Endothelial cell of umbilical vein (primary cell): ENCODE results near the gene AFDN. TPM values are rescaled to one million over a fixed set of nuclear protein-coding genes. Genes with fewer than 3 reads are reported as not detected.

Experiments used
- BruUV-seq: library from RNA; stranded (reverse); fragments of 400-500 nt; replicated peaks from 2 replicates; lab custom pipeline; 2021; lab: Mats Ljungman, UMichigan
- CTCF ChIA-PET: fragments of 300-600, 350-600 bp; sonication (Branson Sonifier 250); formaldehyde crosslinking; loops from one replicate; lab custom pipeline; 2021; ENCODE audit warnings: antibody characterized with exemption, inconsistent platforms; lab: Charles Lee
- POLR2A ChIA-PET: fragments of 300-600, 350-600 bp; sonication (Branson Sonifier 250); formaldehyde crosslinking; loops from one replicate; lab custom pipeline; 2021; ENCODE audit warnings: antibody characterized with exemption, inconsistent platforms; lab: Charles Lee
- DNase-seq: peaks from one replicate; pipeline ENCODE4 v3.0.0-alpha.2; 2011; ENCODE audit warnings: low read depth, low spot score
- FAIRE-seq: peaks from 2 replicates; lab custom pipeline; 2011; peaks lifted over from hg19 to GRCh38; lab: Jason Lieb, UNC
- H2AFZ ChIP-seq: 2 replicates; pipeline ENCODE4 v1.6.0; 2012; ENCODE audit warnings: low read depth, low read length, control low read depth, inconsistent platforms
- H3K27ac ChIP-seq: 2 replicates; pipeline ENCODE4 v1.5.1; 2011; ENCODE audit warnings: low read depth, mild to moderate bottlenecking, control low read depth, low read length, moderate library complexity; ENCODE audit not compliant: insufficient read depth
- H3K27me3 ChIP-seq, 2 experiments: 2 replicates each; pipeline versions ENCODE4 v1.6.0 to v1.6.1; 2011; ENCODE audit warnings: low read length in 2 of 2, mixed read lengths in 1 of 2; ENCODE audit not compliant: control insufficient read depth in 2 of 2, insufficient read depth in 2 of 2
- H3K36me3 ChIP-seq, 2 experiments: 2 replicates in 1 of 2; 3 replicates in 1 of 2; pipeline ENCODE4 v1.5.1; 2011; ENCODE audit warnings: low read length in 2 of 2, mild to moderate bottlenecking in 1 of 2, moderate library complexity in 1 of 2; ENCODE audit not compliant: control insufficient read depth in 2 of 2, insufficient read depth in 2 of 2; ENCODE audit errors: extremely low read depth in 1 of 2
- H3K4me1 ChIP-seq: 3 replicates; pipeline ENCODE4 v1.5.1; 2011; ENCODE audit warnings: mild to moderate bottlenecking, low read length; ENCODE audit not compliant: control insufficient read depth, insufficient read depth; ENCODE audit errors: extremely low read depth
- H3K4me2 ChIP-seq: 2 replicates; pipeline ENCODE4 v1.6.1; 2011; ENCODE audit warnings: low read length, control low read depth, mixed read lengths; ENCODE audit not compliant: insufficient read depth
- H3K4me3 ChIP-seq, 3 experiments: fragments of 200-600 bp in 1 of 3; sonication (generic), shearing (Covaris generic) in 1 of 3; replicated peaks in 1 of 3; 2 replicates each; pipeline ENCODE4 v1.5.1; 2011 to 2016; ENCODE audit warnings: control low read depth in 3 of 3, low read length in 3 of 3, mild to moderate bottlenecking in 2 of 3, inconsistent platforms in 1 of 3, low read depth in 1 of 3, moderate library complexity in 1 of 3; ENCODE audit not compliant: insufficient read depth in 1 of 3
- H3K79me2 ChIP-seq: 2 replicates; pipeline ENCODE4 v1.6.0; 2012; ENCODE audit warnings: low read length, inconsistent platforms; ENCODE audit not compliant: control insufficient read depth, insufficient read depth
- H3K9ac ChIP-seq: replicated peaks from 2 replicates; pipeline ENCODE3; 2011; ENCODE audit warnings: low read length, control low read depth; ENCODE audit not compliant: insufficient read depth; ENCODE audit errors: extremely low read depth
- H3K9me1 ChIP-seq: replicated peaks from 3 replicates; pipeline ENCODE4 v1.6.0; 2011; ENCODE audit warnings: mild to moderate bottlenecking, low read length; ENCODE audit not compliant: control insufficient read depth, insufficient read depth; ENCODE audit errors: extremely low read depth
- H3K9me3 ChIP-seq: replicated peaks from 2 replicates; pipeline ENCODE4 v1.5.1; 2012; ENCODE audit warnings: low read length, inconsistent platforms; ENCODE audit not compliant: control insufficient read depth, insufficient read depth
- H4K20me1 ChIP-seq: replicated peaks from 2 replicates; pipeline ENCODE3; 2011; ENCODE audit warnings: mild to moderate bottlenecking, low read length; ENCODE audit not compliant: control insufficient read depth, insufficient read depth; ENCODE audit errors: extremely low read depth
- dilution Hi-C: fragments of 300-500 bp; cut with MboI; formaldehyde crosslinking; loops from one replicate; pipeline ENCODE4 v1.15.0; 2019; ENCODE audit warnings: low sequenced_read_pairs; ENCODE audit not compliant: extremely low pct_ligation_motif_present
- intact Hi-C: fragments of 100-400 bp; cut with micrococcal nuclease; formaldehyde crosslinking; loops from one replicate; pipeline ENCODE4 v1.10.0; 2022
- polyA plus RNA-seq, 4 experiments: library from polyadenylated mRNA; depleted of rRNA in 3 of 4; stranded (reverse) in 3 of 4; unstranded in 1 of 4; fragments of >200 nt; gene quantifications; 2 replicates each; pipeline versions ENCODE4 v1.2.1 to v1.2.3, GENCODE V29; 2011 to 2012; ENCODE audit warnings: missing spikeins in 1 of 4
- total RNA-seq: library from RNA; stranded (reverse); gene quantifications from 2 replicates; pipeline ENCODE4 v1.2.3, GENCODE V29; 2021
- TF ChIP-seq, protein P1 (sequence below): IDR thresholded peaks from 2 replicates; pipeline ENCODE4 v1.6.1; 2011; ENCODE audit not compliant: insufficient read depth, insufficient read length
- TF ChIP-seq, protein P2 (sequence below), 2 donors: IDR thresholded peaks; 1 replicate in 1 of 2; 2 replicates in 1 of 2; pipeline ENCODE4 v1.5.1; 2011; ENCODE audit warnings: low read length in 2 of 2, mild to moderate bottlenecking in 2 of 2, moderate library complexity in 2 of 2, control low read depth in 1 of 2, inconsistent platforms in 1 of 2, low read depth in 1 of 2; ENCODE audit not compliant: insufficient read depth in 1 of 2; ENCODE audit errors: extremely low read depth in 1 of 2

Gene AFDN
- total and polyA plus RNA-seq, 2 donors (not counting 3 experiments of a cell fraction or from before 2014, with no cell fraction given), result 31.0 to 134 TPM

DNA sequence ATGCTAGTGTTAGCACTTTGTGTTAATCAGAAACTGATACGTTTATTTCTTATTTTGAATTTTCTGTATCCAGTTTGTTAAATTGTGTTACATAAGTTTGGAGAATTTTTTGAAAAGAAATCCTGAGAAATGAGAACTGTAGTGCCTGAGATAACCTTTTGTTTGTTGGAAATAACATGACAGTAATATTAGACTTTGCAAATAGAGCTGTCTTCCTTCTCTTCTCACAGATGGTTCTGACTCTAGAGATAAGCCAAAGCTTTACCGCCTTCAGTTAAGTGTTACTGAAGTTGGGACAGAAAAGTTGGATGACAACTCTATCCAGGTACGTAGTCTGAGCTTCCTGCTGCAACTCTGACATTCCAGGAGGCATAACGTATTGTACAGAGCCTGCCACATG, 69.9 kb downstream of the AFDN start:
- dilution Hi-C loops (no loop called here), intact Hi-C loops (loop anchor here (5.0 kb wide), 2 partner anchors 349 to 674 kb away; no protein-coding TSS in a partner anchor)
- FAIRE-seq (no peak), DNase-seq (no peak)
- H3K4me3 ChIP-seq, result no peak overlapping the region
- H3K4me2 ChIP-seq, result no peak overlapping the region
- no peaks in the 10 kb centered on the region for H3K27me3 ChIP-seq
- ChIA-PET CTCF (interaction anchor here (0.6 to 7.0 kb wide), 6 partner anchors 10 to 546 kb away, joined by 3 to 99 read pairs (median 5); no protein-coding TSS in a partner anchor), POLR2A (no interaction called here)
- H3K9ac ChIP-seq, result no peak overlapping the region
- no TSS peak for BruUV-seq
- no peaks in the 10 kb centered on the region for H3K79me2 ChIP-seq
- peaks cover 0 to 3% of the 10 kb centered on the region in 2 experiments for H3K36me3 ChIP-seq
- no peaks in the 10 kb centered on the region for H3K9me3 ChIP-seq
- TF ChIP-seq, protein P1, sequence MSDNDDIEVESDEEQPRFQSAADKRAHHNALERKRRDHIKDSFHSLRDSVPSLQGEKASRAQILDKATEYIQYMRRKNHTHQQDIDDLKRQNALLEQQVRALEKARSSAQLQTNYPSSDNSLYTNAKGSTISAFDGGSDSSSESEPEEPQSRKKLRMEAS, result no peak
- no peak overlapping the region for H3K27ac ChIP-seq
- peaks cover 2% of the 10 kb centered on the region for H4K20me1 ChIP-seq
- no peak overlapping the region for H2AFZ ChIP-seq
- H3K9me1 ChIP-seq, result no peaks in the 10 kb centered on the region
- no peaks in the 10 kb centered on the region for H3K4me1 ChIP-seq

DNA sequence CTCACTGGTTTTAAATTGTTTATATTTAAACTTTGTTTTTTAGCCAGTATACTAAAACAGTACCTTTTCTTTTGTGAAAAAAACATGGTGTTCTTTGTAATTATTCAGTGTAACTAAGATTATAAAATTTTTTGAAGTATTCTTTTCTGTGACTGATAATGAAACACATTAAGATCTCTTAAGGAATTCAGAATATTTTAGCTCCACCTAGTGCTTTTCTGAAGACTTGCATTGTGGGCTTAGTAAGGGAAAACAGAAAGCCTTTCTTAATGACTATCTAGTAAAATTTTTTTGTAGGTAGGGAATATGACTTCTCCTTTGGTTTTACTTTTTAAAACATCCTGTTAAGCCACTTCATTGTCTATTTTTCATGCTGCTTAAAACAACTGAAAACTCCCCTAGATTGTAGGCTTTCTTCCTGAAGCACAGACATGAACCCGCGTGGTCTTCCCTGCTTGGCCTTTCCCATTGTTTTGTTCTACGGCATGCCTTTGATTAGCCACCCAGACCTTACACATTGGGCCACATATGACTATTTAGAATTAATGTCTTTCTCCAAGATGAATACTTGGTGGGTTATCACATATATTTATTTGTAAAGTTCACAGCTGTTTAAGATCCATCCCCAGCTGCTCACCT, 72.1 kb downstream of the AFDN start:
- no peak overlapping the region for H3K27ac ChIP-seq
- H3K27me3 ChIP-seq, result no peaks in the 10 kb centered on the region
- FAIRE-seq, result peak; percentile 59
- DNase-seq, result peak; percentile 41
- H3K9me1 ChIP-seq, result no peaks in the 10 kb centered on the region
- CTCF ChIA-PET, result interaction anchor here (0.5 to 7.0 kb wide), 20 partner anchors 8 to 569 kb away, joined by 3 to 99 read pairs (median 4); no protein-coding TSS in a partner anchor
- intact Hi-C loops (loop anchor here (1.0 to 5.0 kb wide), 5 partner anchors 70 to 676 kb away; no protein-coding TSS in a partner anchor), dilution Hi-C loops (no loop called here)
- H2AFZ ChIP-seq, result no peak overlapping the region
- TF ChIP-seq, protein P1, result no peak
- TF ChIP-seq, protein P2, sequence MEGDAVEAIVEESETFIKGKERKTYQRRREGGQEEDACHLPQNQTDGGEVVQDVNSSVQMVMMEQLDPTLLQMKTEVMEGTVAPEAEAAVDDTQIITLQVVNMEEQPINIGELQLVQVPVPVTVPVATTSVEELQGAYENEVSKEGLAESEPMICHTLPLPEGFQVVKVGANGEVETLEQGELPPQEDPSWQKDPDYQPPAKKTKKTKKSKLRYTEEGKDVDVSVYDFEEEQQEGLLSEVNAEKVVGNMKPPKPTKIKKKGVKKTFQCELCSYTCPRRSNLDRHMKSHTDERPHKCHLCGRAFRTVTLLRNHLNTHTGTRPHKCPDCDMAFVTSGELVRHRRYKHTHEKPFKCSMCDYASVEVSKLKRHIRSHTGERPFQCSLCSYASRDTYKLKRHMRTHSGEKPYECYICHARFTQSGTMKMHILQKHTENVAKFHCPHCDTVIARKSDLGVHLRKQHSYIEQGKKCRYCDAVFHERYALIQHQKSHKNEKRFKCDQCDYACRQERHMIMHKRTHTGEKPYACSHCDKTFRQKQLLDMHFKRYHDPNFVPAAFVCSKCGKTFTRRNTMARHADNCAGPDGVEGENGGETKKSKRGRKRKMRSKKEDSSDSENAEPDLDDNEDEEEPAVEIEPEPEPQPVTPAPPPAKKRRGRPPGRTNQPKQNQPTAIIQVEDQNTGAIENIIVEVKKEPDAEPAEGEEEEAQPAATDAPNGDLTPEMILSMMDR (IDR thresholded peaks at IDR 0.05; ENCODE audit: extremely low read depth in 1 of 2, insufficient read depth in 1 of 2, low read depth in 1 of 2, low read length in 2 of 2), result peak; percentile 44 to 52
- POLR2A ChIA-PET, result no interaction called here
- no peak overlapping the region for H3K4me2 ChIP-seq
- BruUV-seq, result no TSS peak
- H3K9ac ChIP-seq, result no peak overlapping the region
- H3K4me3 ChIP-seq, result no peak overlapping the region
- H3K36me3 ChIP-seq, result peaks cover 0 to 7% of the 10 kb centered on the region in 2 experiments
- peaks cover 2% of the 10 kb centered on the region for H4K20me1 ChIP-seq
- H3K4me1 ChIP-seq, result no peaks in the 10 kb centered on the region
- no peaks in the 10 kb centered on the region for H3K9me3 ChIP-seq
- no peaks in the 10 kb centered on the region for H3K79me2 ChIP-seq
